ENCODE measurements around the gene RANBP9.

RANBP9 gene

DNA sequence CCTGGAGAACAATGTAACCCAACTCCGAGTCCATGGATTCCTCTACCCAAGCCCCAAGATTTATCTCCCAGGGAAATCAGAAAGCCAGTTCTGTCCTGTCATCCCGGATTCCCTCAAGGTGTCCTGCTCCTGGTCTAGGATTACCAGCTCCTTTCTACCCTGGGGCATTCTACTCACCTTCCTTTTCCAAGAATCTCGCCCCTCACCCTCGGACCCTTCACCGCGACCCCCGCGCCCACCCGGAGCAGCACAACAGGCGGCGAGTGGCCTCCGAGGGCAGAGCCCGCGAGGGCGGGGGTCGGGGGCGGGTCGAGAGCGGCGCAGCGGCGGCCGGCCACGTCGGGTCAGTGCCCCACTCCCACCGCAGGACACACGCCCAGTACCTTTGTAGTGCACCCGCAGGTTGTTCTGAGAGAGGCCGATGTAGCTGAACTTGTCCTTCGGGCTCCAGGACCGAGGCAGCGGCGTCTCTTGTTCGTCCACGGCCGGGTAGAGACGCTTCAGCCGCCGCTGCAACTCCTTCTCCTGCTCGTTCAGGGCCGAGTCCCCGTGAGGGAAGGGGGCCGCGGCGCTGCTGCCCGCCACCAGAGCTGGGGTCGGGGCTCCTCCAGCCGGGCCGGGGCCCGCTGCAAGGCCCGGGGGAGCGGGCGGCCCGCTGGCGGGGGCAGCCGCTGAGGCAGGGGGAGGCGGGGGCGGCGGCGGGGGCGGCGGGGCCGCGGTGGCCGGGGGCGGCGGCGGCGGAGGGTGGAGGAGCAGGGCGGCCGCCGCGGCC is 897 bp downstream of the RANBP9 start:
- peak; percentile 32 for DNase-seq (ENCODE audit: low spot score)

DNA sequence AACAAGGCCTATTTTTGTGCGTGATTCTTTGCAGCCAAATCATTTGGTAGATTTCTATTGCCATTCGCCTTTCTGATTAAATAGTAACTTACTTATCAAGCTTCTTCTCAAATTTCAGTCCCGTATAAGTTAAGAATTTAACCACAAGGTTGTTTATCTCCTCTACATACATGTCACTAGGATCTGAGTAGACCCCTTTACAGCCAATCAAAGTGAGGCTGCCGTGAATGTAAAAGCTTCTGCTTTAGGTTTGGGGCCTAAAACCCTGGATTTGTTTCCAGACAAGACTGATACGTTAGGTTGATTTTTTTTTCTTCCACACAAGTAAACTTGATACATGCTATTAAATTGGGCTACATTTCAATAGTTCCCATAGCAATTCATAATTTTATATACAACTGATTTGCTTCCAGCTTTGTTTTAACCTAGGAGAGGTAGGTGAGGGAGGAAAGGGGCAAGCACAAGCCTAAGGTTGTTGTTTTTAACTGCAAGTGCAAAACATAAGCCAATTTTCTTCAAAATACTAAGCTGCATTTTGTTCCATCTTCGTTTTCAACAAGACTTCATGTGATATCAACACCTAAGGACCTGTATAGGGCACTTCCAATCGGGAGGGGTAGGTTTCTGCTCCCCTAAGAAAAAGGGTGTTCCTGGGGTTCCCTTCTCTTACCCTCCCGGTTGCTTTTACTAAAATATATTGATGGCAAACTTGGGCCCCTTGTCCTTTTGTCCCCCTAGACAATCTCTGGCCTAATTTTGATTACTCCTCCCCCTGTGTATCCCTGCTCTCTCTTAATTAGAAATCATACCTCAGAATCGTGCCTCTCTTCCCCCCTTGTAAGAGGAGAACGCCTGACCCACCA is 1.7 kb downstream of the RANBP9 start:
- peak; percentile 18 for DNase-seq (ENCODE audit: low spot score)

DNA sequence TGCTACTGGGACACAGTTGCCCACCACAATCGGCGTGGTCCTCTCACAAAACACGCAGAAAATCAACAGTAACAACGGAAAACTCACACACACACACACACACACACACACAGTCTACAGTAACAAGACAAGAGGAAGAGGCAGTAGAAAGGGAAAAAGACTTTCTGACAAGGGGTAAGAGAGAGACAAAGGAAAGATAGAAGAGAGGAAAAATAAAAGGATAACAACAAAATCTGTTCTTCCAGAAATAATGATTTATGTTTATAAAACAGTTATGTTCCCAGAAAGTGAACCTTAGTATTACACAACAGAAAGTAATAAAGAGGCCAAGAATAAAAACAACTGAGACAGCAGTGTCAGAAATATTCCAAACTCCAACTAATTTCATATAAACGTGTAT is 2.9 kb downstream of the RANBP9 start:
- no peak for DNase-seq (ENCODE audit: low spot score)

DNA sequence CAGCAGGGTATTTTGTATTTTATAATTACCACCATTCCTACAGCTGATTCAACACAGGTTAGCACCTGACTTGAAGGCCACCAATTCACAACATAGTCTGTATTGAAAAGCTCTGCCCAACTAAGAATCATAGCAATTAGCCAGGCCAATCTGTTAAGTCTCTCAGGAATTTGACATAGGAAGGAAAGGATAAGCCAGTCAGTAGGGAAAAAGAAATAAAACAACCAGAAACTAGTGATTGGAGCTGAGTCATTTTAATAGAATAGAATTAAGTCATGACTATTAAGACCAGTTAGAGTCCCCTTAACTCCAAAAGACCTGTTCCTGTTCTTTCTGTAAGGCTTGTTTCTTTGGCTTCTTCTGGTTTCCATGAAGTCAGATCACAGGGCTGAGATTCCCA is 8.1 kb downstream of the RANBP9 start:
- DNase-seq (ENCODE audit: low spot score): no peak

DNA sequence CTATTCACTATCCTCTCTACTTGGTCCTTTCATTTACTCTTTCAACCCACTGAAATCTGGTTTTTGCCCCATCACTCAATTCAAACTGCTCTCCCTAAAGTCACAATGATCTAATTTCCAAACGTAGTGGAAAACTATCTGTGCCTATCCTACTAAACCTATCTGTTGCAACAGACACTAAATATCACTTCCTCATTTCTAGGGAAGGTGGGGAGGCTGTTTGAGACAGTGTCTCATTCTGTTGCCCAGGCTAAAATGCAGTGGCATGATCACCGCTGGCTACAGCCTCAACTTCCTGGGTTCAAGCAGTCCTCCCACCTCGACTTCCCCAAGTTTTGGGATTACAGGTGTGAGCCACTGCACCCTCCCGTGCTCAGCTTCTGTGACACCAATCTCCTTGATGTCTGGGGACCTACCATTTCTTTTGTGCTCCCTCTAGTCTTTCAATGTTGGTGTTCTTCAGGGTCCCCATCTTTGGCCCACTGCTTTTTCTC is 8.8 kb downstream of the RANBP9 start:
- DNase-seq (ENCODE audit: low spot score): peak; percentile 16

DNA sequence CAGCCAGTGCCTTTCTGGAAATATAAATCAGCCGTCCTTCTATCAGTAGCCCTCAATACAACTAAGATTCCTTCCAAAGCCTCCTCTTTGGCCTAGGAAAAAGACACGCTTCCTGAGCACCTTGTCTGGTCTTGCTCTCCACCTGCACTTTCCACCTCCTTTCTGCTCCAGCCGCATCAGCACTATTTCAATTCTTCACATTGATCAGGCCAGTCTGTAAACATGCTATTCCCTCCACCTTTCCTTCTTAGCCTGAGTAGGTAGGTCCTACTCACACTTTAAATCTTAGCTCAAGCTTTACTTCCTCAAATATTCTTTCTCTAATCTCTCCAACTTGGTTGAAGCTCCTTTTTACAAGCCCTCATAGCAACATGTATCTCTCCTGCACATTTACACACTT is 11.4 kb downstream of the RANBP9 start:
- DNase-seq (ENCODE audit: low spot score): no peak

DNA sequence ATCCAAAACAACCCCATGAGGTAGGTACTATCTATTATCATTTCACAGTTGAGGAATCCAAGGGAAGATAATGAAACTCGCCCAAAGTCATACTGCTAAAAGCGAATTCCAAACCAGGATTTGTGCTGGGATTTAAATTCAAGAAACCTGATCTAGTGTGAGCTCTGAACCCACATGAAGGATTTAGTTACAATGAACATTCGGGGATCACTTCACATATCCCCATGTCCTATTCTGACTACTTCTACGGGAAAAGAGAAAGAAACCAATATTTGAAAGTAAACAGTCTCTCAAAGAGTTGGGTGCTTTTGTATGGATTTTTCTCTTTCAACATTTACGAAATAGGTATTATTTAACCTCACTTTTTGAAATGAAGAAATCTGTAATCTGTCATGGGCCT is 12.9 kb downstream of the RANBP9 start:
- DNase-seq (ENCODE audit: low spot score): no peak

DNA sequence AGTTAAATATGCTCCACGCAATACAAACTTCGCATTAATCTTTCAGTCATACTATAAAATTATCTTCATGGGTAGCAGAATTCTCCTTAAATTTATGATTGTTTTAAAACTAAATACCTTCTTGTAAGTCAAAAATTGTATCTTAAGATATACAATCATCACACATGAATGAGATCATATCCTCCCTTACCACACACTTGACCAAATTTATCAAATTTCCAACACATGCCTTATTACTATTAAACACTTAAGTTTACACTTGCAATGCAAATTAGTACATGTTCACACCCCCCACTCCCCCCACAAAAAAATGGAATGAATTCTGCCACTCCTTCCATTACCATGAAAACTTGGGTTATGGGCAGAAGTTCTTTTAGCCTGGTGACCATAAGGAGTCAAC is 13.8 kb downstream of the RANBP9 start:
- no peak for DNase-seq (ENCODE audit: low spot score)

DNA sequence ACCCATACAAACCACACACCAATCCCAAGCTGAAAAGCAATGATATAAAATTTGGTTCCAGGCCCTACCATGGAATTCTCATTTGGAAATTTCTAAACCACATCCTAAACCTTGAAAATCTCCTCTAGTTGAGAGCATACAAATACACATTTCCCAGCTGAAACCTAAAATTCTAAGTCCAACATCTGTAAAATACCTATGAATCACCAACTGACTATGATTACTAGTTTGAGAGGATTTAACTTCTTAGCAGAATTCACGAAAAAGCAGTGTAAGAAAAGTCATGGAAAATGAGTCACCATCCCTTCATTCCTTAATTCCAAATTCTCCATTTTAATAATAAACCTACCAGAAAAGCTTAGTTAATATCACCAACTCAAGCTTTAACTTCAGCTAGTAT is 15.4 kb downstream of the RANBP9 start:
- DNase-seq (ENCODE audit: low spot score): no peak

DNA sequence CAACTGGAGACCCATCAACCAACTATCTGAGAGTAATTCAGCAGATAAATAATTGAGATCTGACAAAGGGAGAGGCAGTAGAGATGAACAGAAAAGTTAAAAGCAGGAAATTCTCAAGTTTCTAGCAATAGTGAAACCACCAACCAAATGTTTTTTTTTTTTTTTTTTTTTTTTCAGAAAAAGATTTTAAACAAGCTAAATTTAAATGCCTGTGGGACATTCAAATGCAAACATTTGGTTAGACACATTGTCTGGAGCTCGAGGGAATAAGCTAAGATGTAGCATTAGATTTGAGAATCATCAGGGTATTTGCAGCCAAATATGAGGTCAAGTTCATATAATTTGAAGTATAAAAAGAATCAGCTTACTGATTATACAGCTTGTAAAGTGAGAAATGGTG is 16.4 kb downstream of the RANBP9 start:
- DNase-seq (ENCODE audit: low spot score): no peak

DNA sequence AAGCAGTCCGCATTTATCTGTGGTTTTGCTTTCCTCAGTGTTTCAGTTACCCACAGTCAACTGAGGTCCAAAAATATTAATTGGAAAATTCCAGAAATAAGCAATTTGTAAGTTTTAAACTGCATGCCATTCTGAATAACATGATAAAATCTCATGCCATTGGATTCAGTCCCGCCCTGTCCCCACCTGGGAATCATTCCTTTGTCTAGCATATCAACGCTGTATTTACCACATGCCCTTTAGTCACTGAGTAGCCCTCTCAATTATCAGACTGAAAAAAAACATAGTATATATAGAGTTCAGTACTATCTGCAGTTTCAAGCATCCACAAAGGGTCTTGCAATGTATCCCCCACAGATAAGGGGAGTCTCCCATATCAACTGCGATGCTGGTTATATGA is 17.1 kb downstream of the RANBP9 start:
- DNase-seq (ENCODE audit: low spot score): no peak

DNA sequence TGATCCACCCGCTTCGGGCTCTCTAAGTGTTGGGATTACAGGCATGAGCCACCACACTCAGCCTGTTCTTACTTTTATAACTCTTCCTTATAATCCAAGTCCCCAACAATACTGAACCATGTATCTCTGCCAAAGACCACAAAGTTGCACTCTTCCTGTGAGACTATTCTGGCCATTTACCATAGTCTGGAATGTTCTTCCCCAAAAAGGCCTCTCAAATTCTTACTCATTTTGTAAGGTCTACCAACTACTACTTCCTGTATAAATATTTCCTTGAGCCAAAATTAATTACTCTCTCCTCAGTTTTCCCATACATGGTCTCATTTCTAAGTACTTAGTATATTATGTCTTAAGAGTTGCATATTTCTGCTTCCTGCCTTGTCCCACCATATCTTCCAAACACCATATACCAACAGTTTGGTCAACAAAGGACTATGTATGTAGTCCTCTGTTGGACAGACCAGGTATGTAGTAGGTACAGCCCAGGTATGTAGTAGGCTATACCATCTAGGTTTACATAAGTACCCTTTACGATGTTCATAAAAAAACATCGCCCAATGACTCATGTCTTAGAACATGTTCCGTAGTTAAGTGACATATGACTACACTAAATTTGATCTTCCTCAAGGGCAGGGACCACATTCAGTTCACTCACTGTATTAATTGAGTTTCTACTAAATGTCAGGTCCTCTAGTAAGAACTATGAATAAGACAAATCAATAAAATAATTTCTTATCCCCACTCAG is 22.0 kb downstream of the RANBP9 start:
- no peak for DNase-seq (ENCODE audit: low spot score)

DNA sequence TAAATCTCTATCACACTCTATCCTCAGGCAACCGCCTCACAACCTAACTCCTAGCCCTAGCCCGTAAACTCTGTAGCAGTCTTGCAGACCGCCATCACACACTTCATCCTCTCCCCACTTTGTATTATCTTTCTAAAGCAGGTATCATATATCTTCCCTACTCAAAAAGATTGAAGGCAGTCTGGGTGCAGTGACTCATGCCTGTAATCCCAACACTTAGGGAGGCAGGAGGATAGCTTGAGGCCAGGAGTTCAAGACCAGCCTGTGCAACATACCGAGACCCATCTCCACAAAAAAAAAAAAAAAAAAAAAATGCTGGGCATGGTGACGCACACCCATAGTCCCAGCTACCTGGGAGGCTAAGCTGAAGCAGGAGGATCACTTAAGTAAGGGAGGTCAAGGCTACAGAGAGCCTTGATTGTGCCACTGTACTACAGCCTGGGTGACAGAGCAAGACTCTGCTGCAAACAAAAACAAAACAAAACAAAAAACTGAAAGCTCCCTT is 22.9 kb downstream of the RANBP9 start:
- no peak for DNase-seq (ENCODE audit: low spot score)

DNA sequence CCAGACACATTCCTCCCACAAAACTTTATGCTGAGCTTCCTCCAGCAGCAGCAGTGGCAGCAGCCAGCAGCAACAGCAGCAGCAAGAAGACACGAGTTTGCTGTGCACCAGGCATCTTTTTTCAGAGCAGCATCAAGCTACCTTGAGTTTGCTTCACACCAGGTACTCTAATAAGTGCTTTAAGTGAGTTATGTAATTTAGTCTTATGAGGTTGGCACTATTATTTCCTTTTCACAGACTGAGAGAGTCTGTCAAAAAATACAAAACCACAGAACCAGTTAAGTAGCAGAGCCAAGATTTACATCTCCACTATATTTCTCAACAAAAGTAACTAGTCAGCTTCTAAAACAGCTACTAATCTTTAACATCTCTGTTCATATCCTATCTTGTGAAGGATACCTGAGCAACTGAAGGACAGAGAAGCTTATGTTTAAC is 23.7 kb downstream of the RANBP9 start:
- peak; percentile 3 for DNase-seq (ENCODE audit: low spot score)

DNA sequence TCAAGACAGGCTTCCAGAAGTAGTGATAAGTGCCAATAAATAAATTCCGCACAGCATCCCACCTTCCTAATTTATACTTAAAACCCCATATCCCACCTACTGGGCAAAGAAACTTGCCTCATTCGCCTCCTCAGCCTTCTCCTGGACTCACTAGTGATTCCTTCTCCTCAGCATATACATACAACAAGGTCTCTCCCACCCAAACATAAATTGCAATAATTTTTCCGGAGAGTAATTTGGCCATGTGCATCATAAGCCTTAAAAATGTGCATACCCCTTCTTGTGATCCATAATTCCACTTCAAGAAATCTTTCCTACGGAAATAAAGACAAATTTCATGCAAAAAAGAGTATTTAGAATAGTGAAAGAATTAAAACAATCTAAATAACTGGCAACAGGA is 26.8 kb downstream of the RANBP9 start:
- no peak for DNase-seq (ENCODE audit: low spot score)

DNA sequence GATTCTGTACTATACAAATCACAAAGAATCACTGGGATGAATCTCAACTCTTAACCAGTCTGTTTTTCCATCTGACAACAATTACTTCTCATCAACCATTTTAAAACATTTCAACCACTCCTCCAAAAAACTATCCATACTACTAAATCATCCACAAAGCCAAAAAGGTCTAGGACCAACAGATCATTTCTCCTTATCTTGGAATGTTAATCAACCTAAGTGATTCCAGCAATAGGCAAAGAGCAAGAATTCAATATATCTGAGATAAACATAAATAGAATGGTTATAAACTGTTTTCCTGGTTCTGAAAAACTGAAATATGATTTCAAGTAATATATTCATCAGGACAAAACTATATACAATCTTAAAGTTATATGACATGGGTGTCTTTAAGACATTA is 28.6 kb downstream of the RANBP9 start:
- no peak for DNase-seq (ENCODE audit: low spot score)

DNA sequence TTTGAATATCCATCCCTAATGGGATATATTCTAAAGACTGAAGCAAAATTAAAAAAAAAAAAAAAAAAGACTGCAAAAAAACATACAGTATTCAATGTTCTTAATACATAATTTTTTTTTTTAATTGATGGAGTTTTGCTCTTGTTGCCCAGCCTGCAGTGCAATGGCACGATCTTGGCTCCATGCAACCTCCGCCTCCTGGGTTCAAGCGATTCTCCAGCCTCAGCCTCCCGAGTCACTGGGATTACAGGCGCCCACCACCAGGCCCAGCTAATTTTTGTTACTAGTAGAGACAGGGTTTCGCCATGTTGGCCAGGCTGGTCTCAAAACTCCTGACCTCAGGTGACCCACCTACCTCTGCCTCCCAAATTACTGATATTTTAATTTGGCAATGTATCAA is 29.3 kb downstream of the RANBP9 start:
- DNase-seq (ENCODE audit: low spot score): no peak

DNA sequence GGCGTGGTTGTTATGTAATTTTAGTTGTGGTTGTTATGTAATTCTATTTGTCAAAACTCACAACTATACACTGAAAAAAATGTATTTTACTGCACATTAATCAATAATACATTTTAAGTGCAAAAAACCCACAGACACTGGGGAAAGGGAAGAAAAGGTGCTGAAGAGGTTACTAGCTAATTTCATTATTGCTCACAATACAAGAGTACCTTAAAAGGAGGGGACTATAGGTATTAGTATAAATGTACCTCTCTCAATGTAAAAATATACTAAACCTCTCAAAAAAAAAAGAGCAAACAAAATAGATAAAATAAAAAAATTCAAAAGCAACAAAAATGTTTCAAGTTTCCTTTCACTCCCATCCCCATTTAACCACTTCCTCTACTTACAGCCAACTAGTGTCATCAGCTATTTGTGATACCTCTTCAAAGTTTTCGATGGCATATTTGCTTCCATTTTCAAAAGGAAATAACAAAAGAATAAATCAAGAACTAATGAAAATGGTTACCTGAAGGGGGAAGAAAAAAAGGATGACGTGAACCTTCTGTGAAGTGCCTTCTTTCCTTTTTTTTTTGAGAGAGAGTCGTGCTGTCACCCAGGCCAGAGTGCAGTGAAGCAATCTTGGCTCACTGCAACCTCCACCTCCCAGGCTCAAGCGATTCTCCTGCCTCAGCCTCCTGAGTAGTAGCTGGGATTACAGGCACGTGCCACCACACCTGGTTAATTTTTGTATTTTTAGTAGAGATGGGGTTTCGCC is 30.2 kb downstream of the RANBP9 start:
- DNase-seq (ENCODE audit: low spot score): no peak

DNA sequence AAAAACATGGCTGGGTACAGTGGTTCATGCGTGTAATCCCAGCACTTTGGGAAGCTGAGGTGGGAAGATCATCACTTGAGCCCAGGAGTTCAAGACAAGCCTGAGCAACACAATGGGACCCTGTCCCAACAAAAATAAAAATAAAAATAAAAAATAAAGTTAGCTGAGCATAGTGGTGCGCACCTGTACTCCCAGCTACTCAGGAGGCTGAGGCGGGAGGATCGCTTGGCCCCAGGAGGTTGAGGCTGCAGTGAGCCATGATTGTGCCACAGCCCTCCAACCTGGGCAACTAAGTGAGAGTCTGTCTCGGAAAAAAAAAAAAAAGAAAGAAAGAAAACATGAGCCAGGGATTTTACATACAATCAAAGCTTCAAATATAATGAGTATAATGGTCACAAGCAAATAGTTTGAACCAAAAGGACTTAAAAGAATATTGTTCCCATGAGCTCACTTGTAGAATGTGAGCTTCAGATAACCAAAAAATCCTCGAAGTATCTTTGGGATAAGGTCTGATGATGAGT is 31.1 kb downstream of the RANBP9 start:
- DNase-seq (ENCODE audit: low spot score): no peak

DNA sequence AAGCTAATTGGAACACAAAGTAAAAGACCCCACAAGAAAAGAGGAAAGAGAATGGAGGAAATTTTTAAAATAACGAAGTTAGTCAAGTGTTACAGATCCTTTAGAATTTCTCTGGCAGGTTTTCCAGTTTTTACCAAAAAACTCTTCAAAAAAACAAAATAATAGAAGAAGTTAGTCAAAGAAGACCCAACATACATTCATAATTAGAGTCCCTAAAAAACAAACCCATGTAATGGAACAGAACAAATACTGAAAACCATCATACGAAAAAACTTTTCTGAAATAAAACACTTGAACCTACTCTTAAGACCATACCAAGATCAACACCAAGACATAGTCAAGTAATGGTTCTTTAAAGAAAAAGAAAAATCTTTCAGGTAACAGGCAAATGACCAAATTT is 31.6 kb downstream of the RANBP9 start:
- DNase-seq (ENCODE audit: low spot score): no peak

DNA sequence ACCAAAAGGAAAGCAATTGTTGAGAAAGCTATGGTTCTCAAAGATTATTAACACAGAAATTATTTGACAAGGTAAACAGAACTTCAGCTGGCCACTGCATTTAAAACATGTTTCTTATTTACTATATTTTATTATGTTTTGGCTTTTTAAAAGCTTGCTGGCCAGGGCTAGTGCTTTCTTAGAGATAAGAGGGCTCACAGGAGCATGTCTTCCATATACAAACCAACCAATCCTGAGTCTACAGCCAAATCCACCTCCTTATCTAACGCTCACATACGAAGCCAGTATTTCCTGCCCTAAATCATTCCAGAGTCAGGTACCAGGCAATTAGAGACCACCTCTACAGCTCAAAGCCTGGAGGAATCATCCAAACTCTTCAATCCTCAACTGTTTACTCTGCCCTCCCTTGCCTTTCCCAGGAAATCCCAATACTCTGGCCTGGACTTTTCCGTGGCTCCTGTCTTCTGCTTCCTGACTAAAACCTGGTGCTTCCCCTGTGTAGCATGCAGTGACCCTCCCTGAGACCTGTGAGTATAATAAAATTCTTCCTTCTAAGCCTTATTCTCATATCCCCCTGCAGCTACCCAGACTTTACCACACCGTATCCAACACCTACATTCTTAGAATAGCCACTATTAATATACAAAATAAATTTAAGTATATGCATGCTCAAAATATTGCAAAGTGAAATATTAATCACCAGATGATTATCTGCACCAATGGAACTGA is 33.2 kb downstream of the RANBP9 start:
- no peak for DNase-seq (ENCODE audit: low spot score)
